Astrocyte of the spinal cord (primary cell): ENCODE results near the gene TNIK.

Experiments
- DNase-seq: peaks from one replicate; pipeline ENCODE4 v3.0.0; 2011; ENCODE audit warnings: low read depth, low spot score
- H3K4me3 ChIP-seq: 2 replicates; pipeline ENCODE4 v1.5.1; 2011; ENCODE audit warnings: low read depth, mild to moderate bottlenecking, low read length, moderate library complexity
- CTCF ChIP-seq: IDR thresholded peaks from 2 replicates; pipeline ENCODE4 v1.5.1; 2012; ENCODE audit warnings: low read depth, mild to moderate bottlenecking, low read length, inconsistent platforms
- in situ Hi-C: cut with HindIII; loops from 2 replicates; pipeline ENCODE4 v1.10.0; 2017; ENCODE audit warnings: low sequenced_read_pairs

Gene TNIK

DNA sequence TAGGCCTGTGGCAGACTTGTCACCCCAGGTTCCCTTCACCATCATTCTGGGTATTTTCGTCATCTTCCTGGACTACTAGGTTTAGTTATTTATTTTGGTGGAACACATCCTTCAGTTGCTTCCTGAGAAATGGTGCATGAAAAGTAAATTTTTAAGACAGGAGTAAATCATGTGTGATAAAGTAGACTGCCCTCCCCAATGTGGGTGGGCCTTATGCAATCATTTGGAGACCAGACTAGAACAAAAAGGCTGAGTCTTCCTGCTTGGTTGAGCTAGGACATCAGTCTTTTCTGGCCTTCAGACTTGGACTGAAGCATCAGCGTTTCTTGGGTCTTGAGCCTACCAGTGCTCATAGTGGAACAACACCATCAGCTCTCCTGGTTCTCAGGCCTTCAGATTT, 382.9 kb downstream of the TNIK start:
- DNase-seq: no peak
- in situ Hi-C loops: no loop called here
- no peak for TF ChIP-seq CTCF
- no peak overlapping the region for H3K4me3 ChIP-seq

- H3K4me3 ChIP-seq: no peak overlapping the region
- no peak for DNase-seq
- in situ Hi-C loops: no loop called here
- TF ChIP-seq CTCF: no peak
These were observed 387.8 kb downstream of the TNIK start for GRCh38 chr3:171072432-171072831.

GRCh38 chr3:171068658-171069057, 391.5 kb downstream of the TNIK start:
- no peak for DNase-seq
- no peak overlapping the region for H3K4me3 ChIP-seq
- in situ Hi-C loops: no loop called here
- no peak for TF ChIP-seq CTCF

DNA sequence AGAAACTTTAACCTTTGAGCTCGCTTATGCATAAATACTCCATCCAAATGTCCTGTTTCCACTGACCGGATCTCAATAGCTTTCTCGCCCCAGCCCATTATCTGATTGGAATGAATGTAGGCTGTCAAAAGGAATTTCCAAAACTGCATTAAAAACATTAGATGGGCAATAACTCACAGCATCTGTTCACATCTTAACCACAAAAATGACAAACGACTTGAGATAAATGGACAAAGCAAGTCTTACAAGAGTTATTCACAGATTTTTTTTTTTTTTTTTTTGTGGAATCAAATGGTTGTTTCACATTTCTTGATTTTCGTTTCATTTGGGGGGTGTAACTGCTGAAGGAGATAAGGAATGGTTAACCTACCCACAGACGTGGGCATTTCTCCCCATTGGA, 394.0 kb downstream of the TNIK start:
- no peak for TF ChIP-seq CTCF
- in situ Hi-C loops: no loop called here
- DNase-seq: no peak
- H3K4me3 ChIP-seq: no peak overlapping the region

DNA sequence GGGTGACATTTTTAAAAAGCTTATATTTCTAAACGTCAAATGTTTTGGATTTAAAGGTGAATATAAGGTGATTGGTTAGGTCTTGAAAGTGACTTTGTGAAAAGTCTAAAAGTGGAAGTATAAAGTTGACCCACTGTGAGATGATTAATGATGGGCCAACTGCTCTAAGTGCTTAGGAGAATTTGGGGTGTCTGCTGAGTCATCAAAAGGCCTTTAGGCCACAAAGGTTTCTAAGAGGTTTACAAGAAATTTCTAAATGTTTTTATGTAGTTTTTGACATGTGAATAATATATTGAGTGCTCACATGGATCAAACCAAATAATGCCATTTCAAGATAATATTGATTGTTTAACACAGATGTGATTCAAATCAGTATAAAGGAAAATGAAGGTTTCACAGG, 394.5 kb downstream of the TNIK start:
- DNase-seq: no peak
- in situ Hi-C loops: no loop called here
- no peak overlapping the region for H3K4me3 ChIP-seq
- TF ChIP-seq CTCF: no peak

GRCh38 chr3:171064461-171064860, 395.7 kb downstream of the TNIK start:
- TF ChIP-seq CTCF: no peak
- no peak for DNase-seq
- in situ Hi-C loops: no loop called here
- no peak overlapping the region for H3K4me3 ChIP-seq

GRCh38 chr3:171061749-171062148, 398.5 kb downstream of the TNIK start:
- no peak for DNase-seq
- in situ Hi-C loops: no loop called here
- no peak for TF ChIP-seq CTCF
- H3K4me3 ChIP-seq: no peak overlapping the region
